Neutrophil (primary cell): Measurements from ENCODE around the gene PRR36.
A peak's percentile ranks its signal among the peaks of the same experiment; 100 is the strongest.

ENCODE experiments used
- H3K27ac ChIP-seq: fragments of 200-600 bp; sonication (generic); 2 replicates; pipeline ENCODE4 v1.5.1; 2016; ENCODE audit warnings: mild to moderate bottlenecking, moderate library complexity
- H3K27me3 ChIP-seq: fragments of 200-600 bp; sonication (generic); 2 replicates; pipeline ENCODE4 v1.6.0; 2016; ENCODE audit warnings: mild to moderate bottlenecking
- H3K36me3 ChIP-seq: fragments of 200-600 bp; sonication (generic); 2 replicates; pipeline ENCODE4 v1.5.1; 2017
- H3K4me1 ChIP-seq, 2 experiments: fragments of 200-600 bp in 1 of 2; sonication (generic) in 1 of 2; 1 replicate in 1 of 2; 2 replicates in 1 of 2; pipeline versions ENCODE4 v1.5.1 to v1.6.1; 2013 to 2016; ENCODE audit warnings: low read depth in 1 of 2, low read length in 1 of 2, mild to moderate bottlenecking in 1 of 2, moderate library complexity in 1 of 2; ENCODE audit not compliant: control insufficient read depth in 1 of 2, insufficient read depth in 1 of 2
- H3K4me3 ChIP-seq, 2 experiments: fragments of 200-600 bp in 1 of 2; sonication (generic) in 1 of 2; 1 replicate in 1 of 2; 2 replicates in 1 of 2; pipeline ENCODE4 v1.5.1; 2013 to 2016; ENCODE audit warnings: low read depth in 1 of 2, low read length in 1 of 2, mild to moderate bottlenecking in 1 of 2, moderate library complexity in 1 of 2
- H3K9me3 ChIP-seq: fragments of 200-600 bp; sonication (generic); 2 replicates; pipeline ENCODE4 v1.5.1; 2016
- CTCF ChIP-seq: fragments of 200-600 bp; sonication (generic); IDR thresholded peaks from 2 replicates; pipeline ENCODE4 v1.5.1; 2016; ENCODE audit warnings: antibody characterized with exemption

PRR36 gene

DNA sequence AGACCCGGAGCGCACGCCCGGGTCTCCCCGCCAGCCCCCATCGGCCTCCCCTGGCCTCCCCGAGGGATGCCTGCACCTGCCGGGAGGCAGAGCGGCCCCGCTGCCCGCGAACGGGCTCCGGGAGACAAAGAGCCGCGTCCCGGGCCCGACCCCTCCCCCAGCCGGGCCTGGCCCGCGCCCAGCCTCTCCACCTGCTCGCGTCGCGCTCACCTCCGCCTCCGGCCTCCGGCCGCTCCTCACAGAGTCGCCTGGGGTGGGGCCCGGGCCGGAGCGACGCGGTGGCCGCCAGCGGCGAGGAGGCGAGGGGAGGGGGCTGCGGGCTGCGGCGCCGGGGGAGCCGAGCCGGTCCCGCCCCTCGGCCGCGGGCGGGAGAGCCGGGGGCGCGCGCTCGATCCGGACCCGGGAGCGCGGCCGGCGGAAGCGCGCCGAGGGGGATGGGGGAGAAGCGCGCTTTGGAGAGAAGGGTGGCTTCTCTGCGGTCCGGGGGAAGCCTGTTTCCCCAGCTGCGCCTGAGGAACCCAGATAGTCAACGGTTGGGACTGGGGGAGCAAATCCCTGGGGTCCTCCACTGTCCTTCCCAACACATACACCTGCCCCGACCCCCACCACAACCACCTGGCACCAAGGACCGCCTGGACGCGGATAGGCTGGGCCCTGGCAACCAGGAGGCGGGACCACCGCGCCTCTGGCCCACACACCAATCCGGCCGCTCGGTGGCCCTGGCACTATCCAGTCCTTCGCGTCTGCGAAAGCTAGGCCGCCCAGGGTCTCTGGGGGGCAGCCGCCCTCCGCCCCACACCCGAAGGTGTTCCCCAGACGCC is at the start of gene PRR36:
TSS of gene PRR36 (minus strand) at position 315 of the 821 bp plus-strand sequence. CDS start 701 bp downstream, outside the sequence.
- Histone ChIP-seq H3K27me3 (peaks cover 77% of the 10 kb centered on the region), H3K4me1 (peaks cover 22 to 28% of the 10 kb centered on the region in 2 experiments), H3K36me3 (no peaks in the 10 kb centered on the region), H3K4me3 (no peak within 1 kb of the TSS), H3K27ac (no peak within 1 kb of the TSS), H3K9me3 (no peaks in the 10 kb centered on the region)
- TF ChIP-seq CTCF = no peak

DNA sequence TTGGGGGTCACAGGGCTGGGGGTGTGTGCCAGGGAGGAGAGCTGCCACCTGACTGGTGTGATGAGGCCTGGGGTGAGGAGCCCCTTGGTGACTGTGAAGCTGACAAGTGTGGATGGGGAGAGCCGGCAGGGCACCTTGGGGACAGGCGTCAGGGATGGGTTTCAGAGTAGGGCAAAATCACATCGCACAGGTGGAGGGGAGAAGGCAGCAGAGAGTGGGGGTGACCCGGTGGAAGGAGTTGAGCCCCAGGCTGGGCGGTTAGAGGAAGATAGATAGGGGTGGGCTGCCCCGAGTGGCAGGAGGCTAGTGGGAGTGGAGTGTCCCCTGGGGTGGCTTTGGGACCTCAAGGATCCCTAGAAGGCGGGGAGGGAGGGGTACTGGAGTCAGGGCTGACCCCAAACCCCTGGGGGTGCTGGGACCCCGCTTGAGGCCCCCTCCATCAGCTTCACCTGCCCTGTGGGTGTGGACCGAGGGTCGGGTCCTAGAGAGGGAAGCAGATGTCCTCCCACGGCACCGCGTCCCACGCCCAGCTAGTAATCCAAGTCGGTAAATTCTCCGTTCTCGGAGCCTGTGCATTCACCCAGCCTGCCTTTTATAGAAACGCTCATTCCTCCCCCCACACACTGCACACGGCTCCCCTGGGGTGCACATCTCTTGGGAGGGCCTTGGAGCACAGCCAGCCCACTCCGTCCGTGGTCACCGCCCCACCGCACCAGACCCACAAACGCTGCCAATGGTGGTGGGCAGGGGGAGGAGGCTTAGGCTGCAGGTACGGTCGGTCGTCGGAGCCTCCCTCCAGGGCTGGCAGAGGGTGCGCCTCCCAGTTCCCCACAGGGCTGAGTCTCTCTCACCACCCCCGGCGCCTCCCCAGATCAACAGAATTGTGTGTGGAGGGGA is 49.4 kb upstream of the PRR36 start:
- Histone ChIP-seq H3K4me1 (peaks cover 25 to 42% of the 10 kb centered on the region in 2 experiments), H3K27ac (no peak overlapping the region), H3K9me3 (no peaks in the 10 kb centered on the region), H3K27me3 (peaks cover 47% of the 10 kb centered on the region), H3K4me3 (no peak overlapping the region), H3K36me3 (no peaks in the 10 kb centered on the region)
- no peak for TF ChIP-seq CTCF

GRCh38 chr19:7922836-7923195 is 48.6 kb upstream of the PRR36 start:
- Histone ChIP-seq H3K4me1 (peaks cover 26 to 46% of the 10 kb centered on the region in 2 experiments), H3K36me3 (no peaks in the 10 kb centered on the region), H3K27ac (no peak overlapping the region), H3K27me3 (peaks cover 55% of the 10 kb centered on the region), H3K9me3 (no peaks in the 10 kb centered on the region), H3K4me3 (no peak overlapping the region)
- TF ChIP-seq CTCF = no peak

- peaks cover 61% of the 10 kb centered on the region for H3K27me3 ChIP-seq
- H3K4me3 ChIP-seq = no peak overlapping the region
- peaks cover 32 to 52% of the 10 kb centered on the region in 2 experiments for H3K4me1 ChIP-seq
- H3K27ac ChIP-seq = peak overlapping the region; percentile 95
- no peaks in the 10 kb centered on the region for H3K36me3 ChIP-seq
- no peak for TF ChIP-seq CTCF
- no peaks in the 10 kb centered on the region for H3K9me3 ChIP-seq
Measured at GRCh38 chr19:7921967-7922835, 48.0 kb upstream of the PRR36 start.
